Ramos (cell line): Measurements from ENCODE around the gene ARFRP1.

Experiments
- in situ Hi-C: fragments of 300-500 bp; cut with MboI; formaldehyde crosslinking; loops from one replicate; pipeline ENCODE4 v1.14.3; 2022; ENCODE audit warnings: low sequenced_read_pairs; ENCODE audit not compliant: unreplicated experiment

ARFRP1 gene

DNA sequence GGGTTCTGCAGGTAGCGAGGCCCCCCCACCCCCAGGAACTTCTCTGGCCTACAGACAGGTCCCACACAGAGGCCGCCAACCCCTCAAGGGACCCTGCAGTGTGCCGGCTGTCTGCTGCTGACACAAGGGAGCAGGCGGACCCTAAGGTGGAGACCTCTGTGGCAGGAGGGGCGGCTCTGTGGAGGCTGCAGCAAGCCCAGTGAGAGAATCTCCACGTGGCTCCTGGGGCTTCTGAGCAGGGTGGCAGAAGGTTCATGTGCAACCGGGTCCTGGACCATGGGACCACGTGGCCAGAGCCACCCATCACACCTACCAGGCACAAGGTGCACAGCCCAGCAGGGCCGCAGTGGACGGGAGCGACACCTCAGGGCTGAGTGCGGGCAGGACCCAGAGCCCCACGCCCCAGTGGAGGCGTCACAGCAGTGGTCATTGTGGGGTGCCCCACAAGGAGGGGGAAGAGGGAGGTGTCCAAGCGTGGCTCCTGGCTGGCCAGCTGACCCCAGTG lies 4.3 kb downstream of the ARFRP1 start:
- in situ Hi-C loops: loop anchor here (10.0 kb wide), 1 partner anchor 151 kb away; no protein-coding TSS in a partner anchor

DNA sequence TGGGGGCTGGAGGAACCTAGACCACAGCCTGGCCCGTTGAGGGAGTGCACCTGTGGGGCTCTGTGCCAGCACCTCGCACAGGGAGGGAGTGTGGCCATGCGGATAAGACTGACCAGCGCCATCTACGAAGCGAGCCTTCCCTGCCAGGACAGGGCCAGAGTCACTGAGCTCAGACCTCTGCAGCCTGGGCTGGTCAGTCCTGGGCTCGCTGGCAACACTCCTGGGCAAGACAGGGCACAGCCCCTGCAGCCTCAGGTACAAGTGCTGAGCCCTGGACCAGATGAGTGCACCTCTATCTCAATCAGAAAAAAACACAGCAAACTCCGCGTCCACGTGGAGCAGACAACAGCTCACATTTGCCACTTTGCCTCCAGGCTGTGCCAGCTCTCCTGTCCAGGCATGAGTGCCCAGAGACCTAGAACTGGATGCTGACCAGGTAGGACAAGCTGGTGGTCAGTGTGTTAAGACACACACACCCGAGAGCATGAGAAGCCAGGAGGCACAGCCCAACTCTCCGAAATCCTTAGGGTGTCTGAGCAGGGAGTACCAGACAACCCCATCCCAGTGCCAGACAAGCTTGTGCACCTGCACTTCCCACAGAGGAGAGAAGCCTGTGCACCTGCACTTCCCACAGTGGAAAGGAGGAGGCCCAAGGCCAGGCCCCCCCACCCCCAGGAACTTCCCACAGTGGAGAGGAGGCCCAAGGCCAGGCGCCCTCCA lies 4.9 kb downstream of the ARFRP1 start:
- in situ Hi-C loops: loop anchor here (10.0 kb wide), 1 partner anchor 152 kb away; no protein-coding TSS in a partner anchor

DNA sequence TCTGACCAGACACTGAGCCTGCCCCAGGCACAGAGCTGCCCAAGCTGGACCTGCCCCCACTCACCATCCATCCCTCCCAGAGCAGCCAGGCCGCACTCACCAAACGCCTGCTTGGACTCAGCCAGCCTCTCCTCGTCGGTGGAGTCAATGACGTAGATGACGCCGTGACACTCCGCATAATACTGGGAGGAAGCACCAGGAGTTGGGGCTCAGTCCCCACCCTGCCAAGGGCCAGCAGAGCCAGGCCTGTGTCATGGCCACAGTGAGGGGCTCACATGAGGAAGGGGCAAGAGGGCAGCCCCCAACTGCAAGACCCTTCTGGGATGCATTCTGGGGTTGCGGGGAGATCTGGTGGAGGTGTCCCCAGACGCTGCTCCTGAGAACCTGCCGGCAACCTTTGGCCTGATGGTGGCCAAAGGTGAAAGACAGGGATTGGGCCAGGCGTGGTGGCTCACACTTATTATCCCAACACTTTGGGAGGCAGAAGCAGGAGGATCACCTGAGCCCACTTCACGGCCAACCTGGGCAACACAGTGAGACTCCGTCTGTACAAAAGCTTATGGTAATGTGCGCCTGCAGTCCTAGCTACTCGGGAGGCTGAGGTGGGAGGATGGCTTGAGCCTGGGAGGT lies 5.6 kb downstream of the ARFRP1 start:
- in situ Hi-C loops: loop anchor here (10.0 kb wide), 1 partner anchor 153 kb away; no protein-coding TSS in a partner anchor

DNA sequence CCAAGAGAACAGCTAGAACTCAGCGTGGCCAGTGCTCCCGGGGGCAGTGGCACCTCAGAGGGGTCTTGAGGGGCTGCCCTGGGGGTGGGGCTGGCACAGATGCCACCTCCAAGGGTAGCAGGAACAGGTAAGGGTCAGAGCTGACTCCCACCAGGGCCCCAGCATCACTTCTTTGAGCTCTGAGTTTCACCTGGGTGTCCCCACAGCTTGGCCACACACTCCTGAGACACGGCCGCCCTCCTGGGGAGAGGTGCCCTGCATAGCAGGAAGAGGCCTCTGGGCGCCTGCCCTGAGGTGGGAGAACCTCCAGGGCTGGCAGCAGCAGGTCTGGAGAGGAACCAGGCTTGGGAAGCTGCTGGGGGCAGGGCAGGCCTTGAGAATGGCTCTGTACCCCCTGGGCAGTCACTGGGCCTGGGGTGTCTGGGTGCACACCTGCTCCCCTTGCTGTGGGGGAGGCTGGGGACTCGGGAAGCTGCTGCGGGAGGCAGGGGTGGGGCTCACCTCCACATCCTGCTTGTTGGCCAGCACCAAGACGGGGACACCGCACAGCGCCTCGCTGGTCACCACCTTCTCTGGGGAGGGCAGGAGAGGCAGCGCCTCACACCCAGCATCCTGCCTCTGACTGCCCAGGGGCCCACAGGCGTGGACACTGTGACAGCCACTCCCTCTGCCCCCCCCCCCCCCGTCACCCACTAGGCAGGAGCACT lies 6.3 kb downstream of the ARFRP1 start:
- in situ Hi-C loops: loop anchor here (10.0 kb wide), 1 partner anchor 153 kb away; no protein-coding TSS in a partner anchor

DNA sequence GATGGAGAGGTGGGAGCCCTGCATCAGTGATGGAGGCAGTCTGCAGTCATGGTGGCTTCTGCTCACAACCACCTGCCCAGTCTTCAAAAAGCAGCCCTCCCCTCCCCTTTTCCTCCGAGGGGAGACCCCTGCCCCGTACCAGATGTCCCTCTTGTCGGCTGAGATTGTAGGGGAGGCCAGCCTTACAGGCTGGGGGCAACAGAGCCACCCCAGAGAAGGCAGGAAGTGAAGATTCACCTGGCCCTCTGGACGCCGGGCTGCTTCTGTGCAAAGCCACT lies 6.8 kb downstream of the ARFRP1 start:
- in situ Hi-C loops: loop anchor here (10.0 kb wide), 1 partner anchor 154 kb away; no protein-coding TSS in a partner anchor

DNA sequence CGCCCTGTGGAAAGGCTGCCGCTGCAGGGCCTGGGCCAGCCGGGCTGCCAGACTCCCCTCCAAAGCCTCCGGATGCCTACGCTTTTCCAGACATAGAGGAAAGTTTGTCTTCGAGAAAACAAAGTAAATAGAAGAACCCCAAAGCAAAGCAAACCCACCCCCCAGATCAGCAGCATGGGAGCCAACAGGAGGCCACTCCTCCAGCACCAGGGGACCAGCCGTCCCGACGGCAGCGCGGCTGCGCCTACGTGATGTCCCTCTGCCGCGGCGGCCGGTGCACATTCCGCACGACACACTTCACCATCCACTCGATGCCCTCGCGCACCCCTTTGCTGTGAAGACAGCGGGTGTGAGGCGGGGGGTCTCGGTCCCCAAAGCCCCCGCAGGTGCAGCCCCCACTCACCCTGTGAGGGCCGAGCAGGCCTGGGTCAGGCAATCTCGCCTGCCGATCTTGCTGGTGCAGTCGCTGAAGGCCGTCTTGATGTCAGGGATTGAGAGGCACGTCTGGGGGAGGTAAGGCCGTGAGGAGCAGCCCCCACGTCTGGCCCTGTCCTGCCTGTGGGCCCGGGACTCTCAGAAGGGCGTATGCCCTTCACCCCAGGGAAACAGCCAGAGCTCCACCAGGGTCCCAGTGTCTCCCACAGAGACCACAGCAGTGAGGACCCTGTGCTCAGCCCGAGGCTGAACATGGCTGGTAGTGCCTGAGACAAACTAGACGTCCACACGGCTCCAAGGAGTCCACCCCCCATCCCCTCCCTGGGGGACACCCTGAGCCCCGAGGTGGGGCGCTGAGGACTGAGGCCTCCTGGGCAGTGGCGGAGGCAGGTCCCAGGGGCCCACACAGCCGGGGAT lies 7.4 kb downstream of the ARFRP1 start:
- in situ Hi-C loops: loop anchor here (10.0 kb wide), 1 partner anchor 154 kb away; no protein-coding TSS in a partner anchor

DNA sequence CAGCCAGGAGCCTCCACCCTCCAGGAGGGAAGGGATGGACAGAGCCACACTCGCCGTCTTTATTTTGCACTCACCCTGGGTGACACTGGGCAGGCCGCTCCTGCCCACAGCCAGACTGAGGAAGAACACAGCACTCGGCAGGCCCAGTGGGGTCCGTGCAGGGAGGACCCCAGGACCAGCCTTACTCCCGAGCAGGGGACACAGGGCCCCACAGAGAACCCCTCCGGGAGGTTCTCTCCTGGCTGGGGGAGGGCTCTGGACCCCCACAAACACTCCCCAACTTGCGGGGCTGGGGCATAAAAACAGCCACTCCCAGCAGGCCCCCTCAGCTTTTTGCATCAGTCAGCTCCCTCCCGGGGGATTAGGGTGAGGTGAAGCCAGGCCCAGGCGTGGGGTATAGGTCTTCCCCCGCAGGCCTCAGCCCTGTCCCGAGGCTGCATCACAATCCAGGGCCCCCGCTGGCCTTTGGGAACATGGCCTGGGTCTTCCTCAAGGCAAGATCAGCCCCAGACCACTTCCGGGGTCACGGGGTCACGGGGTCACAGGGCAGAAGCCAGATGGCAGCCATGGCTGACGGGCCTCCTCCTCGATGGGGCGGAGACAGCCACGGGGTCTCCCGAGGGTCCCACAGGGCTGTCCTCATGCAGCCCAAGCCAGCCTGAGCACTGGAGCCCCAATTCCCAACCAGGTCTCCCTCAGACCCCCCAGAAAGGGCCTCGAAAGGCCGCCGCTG lies 8.1 kb downstream of the ARFRP1 start:
- in situ Hi-C loops: loop anchor here (10.0 kb wide), 1 partner anchor 155 kb away; no protein-coding TSS in a partner anchor

DNA sequence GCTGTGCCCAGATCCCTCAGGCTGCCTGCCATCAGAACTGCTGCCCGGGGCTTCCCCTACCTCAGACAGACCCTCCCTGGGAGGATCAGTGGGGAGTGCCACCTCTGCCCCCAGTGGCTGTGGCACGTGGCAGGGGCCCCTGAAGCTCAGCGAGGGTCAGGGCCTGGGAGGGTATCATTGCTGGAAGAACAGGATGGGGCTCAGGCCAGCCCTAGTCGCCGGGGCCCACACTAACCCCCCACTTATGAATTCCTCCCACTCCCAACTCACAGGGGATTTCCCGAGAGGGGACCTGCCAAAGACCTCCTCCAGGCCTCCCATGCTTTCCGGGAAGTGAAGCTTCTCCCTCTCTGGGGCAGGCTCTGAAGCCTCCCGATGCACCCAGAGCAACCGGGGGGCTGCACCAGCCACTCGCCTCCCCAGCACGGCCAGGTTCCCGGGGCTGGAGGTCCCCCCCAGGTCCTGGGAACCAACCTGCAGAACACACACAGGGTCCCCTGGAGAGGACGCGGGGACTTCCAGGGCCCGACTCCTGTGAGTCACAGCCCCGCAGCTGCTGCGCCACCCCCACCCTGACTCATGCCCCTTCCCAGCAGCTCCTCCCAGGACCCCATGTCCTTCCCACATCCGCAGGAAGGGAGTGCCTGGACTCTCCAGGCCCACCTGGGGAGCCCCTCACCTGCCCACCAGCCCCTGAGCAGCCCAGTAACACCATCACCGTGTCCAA lies 8.9 kb downstream of the ARFRP1 start:
- in situ Hi-C loops: no loop called here

DNA sequence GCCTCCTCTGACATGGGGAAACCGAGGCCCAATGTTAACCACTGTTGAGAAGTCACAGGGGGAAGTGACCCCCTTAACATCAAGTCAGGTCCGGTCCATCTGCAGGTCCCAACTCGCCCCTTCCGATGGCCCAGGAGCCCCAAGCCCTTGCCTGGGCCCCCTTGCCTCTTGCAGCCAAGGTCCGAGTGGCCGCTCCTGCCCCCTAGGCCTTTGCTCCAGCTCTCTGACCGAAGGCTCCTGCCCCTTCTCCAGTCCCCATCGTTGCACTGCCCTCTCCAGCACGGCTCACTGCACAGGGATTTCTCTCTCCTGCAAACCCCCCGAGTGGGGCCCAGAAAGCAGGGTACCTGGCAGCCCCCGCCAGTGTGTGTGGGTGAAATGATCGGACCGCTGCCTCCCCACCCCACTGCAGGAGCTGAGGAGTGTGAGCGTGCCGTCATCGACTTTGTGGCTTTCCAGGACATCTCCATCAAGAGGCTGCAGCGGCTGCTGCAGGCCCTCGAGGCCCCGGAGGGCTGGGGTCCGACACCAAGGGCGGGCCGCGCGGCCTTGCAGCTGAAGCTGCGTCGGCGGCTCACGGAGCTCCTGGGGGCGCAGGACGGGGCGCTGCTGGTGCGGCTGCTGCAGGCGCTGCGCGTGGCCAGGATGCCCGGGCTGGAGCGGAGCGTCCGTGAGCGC lies 9.8 kb downstream of the ARFRP1 start:
- in situ Hi-C loops: no loop called here

DNA sequence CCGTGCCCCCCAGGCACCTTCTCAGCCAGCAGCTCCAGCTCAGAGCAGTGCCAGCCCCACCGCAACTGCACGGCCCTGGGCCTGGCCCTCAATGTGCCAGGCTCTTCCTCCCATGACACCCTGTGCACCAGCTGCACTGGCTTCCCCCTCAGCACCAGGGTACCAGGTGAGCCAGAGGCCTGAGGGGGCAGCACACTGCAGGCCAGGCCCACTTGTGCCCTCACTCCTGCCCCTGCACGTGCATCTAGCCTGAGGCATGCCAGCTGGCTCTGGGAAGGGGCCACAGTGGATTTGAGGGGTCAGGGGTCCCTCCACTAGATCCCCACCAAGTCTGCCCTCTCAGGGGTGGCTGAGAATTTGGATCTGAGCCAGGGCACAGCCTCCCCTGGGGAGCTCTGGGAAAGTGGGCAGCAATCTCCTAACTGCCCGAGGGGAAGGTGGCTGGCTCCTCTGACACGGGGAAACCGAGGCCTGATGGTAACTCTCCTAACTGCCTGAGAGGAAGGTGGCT lies 10.4 kb downstream of the ARFRP1 start:
- in situ Hi-C loops: no loop called here

DNA sequence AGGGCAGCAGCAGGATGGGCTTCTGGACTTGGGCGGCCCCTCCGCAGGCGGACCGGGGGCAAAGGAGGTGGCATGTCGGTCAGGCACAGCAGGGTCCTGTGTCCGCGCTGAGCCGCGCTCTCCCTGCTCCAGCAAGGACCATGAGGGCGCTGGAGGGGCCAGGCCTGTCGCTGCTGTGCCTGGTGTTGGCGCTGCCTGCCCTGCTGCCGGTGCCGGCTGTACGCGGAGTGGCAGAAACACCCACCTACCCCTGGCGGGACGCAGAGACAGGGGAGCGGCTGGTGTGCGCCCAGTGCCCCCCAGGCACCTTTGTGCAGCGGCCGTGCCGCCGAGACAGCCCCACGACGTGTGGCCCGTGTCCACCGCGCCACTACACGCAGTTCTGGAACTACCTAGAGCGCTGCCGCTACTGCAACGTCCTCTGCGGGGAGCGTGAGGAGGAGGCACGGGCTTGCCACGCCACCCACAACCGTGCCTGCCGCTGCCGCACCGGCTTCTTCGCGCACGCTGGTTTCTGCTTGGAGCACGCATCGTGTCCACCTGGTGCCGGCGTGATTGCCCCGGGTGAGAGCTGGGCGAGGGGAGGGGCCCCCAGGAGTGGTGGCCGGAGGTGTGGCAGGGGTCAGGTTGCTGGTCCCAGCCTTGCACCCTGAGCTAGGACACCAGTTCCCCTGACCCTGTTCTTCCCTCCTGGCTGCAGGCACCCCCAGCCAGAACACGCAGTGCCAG lies 11.0 kb downstream of the ARFRP1 start, which contains the start of gene TNFRSF6B:
Gene TNFRSF6B, plus strand, starts transcription at position 25 of the 729 bp plus-strand sequence. Its CDS starts 116 bp downstream, at position 141.
- in situ Hi-C loops: no loop called here

DNA sequence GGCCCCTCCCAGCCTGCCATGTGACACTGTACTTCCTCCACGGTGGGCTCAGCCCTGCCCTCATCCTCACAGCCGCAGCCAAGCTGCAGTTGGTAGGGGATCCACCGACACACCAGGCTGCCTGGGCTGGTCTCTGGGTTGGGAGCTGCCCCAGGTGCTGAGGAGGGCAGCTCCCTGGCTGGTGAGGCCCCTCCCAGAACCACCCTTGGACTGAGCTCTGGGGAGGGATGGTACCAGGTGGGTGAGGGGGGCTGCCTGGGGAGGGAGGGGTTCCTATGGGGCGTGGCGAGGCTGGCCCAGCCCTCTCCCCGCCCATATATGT lies 11.5 kb downstream of the ARFRP1 start:
- in situ Hi-C loops: no loop called here

DNA sequence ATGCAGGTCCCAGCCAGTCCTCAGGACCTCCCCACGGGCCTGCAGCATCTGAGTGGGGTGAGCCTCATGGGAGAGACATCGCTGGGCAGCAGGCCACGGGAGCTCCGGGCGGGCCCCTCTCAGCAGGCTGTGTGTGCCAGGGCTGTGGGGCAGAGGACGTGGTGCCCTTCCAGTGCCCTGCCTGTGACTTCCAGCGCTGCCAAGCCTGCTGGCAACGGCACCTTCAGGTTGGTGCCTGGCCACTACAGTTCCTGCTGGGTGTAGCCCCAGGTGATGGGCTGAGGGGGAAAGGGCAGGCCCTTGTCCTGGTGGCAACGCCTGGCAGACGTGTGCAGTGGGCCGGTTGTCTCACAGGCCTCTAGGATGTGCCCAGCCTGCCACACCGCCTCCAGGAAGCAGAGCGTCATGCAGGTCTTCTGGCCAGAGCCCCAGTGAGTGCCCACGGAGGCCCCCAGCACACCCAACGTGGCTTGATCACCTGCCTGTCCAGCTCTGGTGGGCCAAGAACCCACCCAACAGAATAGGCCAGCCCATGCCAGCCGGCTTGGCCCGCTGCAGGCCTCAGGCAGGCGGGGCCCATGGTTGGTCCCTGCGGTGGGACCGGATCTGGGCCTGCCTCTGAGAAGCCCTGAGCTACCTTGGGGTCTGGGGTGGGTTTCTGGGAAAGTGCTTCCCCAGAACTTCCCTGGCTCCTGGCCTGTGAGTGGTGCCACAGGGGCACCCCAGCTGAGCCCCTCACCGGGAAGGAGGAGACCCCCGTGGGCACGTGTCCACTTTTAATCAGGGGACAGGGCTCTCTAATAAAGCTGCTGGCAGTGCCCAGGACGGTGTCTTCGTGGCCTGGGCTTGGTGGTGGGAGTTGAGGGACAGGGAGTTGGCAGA lies 12.1 kb downstream of the ARFRP1 start:
- in situ Hi-C loops: no loop called here

DNA sequence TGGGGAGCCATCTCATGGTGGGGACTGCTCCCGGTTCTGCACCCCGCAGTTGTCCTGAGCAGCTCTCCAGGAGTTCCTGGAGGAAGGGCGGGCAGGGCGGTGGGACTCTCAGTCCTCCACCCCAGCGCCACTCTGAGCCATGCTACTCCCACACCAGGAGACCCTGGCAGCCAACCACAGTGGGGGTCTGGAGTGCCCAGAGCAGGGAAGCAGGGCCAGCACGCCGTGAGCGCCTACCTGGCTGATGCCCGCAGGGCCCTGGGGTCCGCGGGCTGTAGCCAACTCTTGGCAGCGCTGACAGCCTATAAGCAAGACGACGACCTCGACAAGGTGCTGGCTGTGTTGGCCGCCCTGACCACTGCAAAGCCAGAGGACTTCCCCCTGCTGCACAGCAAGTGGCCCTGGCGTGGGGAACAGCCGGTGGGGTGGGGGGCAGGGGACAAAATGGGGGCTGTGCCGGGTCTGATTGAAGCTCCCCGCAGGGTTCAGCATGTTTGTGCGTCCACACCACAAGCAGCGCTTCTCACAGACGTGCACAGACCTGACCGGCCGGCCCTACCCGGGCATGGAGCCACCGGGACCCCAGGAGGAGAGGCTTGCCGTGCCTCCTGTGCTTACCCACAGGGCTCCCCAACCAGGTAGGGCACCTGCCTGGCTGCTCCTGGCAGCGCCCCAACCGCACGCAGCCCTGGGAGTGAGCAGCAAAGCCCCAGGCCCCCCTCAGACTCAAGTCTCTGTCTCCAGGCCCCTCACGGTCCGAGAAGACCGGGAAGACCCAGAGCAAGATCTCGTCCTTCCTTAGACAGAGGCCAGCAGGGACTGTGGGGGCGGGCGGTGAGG lies 13.0 kb downstream of the ARFRP1 start:
- in situ Hi-C loops: no loop called here

DNA sequence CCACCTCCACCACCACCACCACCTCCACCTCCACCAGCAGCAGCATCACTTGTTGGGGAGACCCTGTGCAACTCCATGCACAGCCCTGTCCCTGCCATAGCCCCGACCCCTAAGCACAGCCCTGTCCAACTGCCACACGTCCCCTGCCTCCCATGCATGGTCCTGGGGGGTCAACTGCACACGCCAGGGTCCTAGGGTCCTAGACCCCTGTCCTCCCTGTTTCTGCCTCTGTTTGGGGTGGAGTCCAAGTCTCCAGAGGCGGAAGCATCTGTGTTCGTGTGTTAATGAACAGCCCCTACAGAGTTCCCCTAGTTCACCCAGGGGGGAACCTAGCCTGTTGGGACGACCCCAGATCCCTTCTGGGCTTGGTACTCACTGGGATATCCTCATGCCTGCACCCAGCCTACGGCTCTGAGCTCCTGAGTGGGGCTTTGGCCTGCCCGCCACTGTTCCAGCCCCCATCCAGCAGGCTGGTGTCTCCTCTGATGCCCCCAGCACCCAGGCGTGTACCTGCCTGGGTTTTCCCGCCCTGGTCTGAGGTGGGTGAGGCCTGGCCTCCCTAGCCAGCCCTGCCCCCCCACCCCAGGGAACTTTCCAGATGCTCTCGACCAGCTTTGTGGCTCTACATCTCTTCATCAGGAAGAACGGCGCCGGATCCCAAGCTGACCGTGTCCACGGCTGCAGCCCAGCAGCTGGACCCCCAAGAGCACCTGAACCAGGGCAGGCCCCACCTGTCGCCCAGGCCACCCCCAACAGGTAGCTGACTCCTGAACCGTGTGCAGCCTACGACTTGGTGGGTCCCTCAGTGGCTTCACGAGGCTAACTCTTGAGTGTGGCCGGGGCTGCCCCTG lies 13.8 kb downstream of the ARFRP1 start:
- in situ Hi-C loops: no loop called here
